ENCODE results near the gene CDK4. TPM values are rescaled to one million over a fixed set of nuclear protein-coding genes. Genes with fewer than 3 reads are reported as not detected.

The CDK4 gene
- total RNA-seq, 4 donors from 2014 or later: 42.8 to 96.9 (median 60.4) TPM

GRCh38 chr12:57720606-57721595, 31.2 kb downstream of the CDK4 start:
- intact Hi-C loops (cut with DNase I): no loop called here
- H3K27me3 ChIP-seq: peaks cover 0 to 7% (median 0%) of the 10 kb centered on the region in 4 donors
- H3K4me3 ChIP-seq: no peak overlapping the region
- H3K4me1 ChIP-seq: peaks cover 2 to 7% (median 6%) of the 10 kb centered on the region in 3 donors
- peaks cover 11 to 65% (median 52%) of the 10 kb centered on the region in 3 donors for H3K36me3 ChIP-seq
- TF ChIP-seq, protein P1, sequence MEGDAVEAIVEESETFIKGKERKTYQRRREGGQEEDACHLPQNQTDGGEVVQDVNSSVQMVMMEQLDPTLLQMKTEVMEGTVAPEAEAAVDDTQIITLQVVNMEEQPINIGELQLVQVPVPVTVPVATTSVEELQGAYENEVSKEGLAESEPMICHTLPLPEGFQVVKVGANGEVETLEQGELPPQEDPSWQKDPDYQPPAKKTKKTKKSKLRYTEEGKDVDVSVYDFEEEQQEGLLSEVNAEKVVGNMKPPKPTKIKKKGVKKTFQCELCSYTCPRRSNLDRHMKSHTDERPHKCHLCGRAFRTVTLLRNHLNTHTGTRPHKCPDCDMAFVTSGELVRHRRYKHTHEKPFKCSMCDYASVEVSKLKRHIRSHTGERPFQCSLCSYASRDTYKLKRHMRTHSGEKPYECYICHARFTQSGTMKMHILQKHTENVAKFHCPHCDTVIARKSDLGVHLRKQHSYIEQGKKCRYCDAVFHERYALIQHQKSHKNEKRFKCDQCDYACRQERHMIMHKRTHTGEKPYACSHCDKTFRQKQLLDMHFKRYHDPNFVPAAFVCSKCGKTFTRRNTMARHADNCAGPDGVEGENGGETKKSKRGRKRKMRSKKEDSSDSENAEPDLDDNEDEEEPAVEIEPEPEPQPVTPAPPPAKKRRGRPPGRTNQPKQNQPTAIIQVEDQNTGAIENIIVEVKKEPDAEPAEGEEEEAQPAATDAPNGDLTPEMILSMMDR (IDR thresholded peaks at IDR 0.05): no peak
- no peak for TF ChIP-seq POLR2A (IDR thresholded peaks at IDR 0.05)
- H3K9me3 ChIP-seq: no peaks in the 10 kb centered on the region
- no peak overlapping the region for H3K27ac ChIP-seq
- DNase-seq: no peak
- WGBS, 2 donors: 34 to 75% methylated on average over 2 to 5 of the region's 11 CpGs

- intact Hi-C loops (cut with DNase I): no loop called here
- no peak overlapping the region for H3K4me3 ChIP-seq
- no peak overlapping the region for H3K27ac ChIP-seq
- 94 to 95% methylated on average over 5 to 12 of the region's 20 CpGs for WGBS, 2 donors
- no peaks in the 10 kb centered on the region for H3K9me3 ChIP-seq
- H3K27me3 ChIP-seq: no peaks in the 10 kb centered on the region
- DNase-seq: no peak
- H3K36me3 ChIP-seq: peaks cover 16 to 74% (median 58%) of the 10 kb centered on the region in 3 donors
- H3K4me1 ChIP-seq: no peaks in the 10 kb centered on the region
- no peak for TF ChIP-seq POLR2A (IDR thresholded peaks at IDR 0.05)
- TF ChIP-seq, protein P1 (IDR thresholded peaks at IDR 0.05): no peak
Observed at GRCh38 chr12:57719777-57720605, 32.1 kb downstream of the CDK4 start.

DNA sequence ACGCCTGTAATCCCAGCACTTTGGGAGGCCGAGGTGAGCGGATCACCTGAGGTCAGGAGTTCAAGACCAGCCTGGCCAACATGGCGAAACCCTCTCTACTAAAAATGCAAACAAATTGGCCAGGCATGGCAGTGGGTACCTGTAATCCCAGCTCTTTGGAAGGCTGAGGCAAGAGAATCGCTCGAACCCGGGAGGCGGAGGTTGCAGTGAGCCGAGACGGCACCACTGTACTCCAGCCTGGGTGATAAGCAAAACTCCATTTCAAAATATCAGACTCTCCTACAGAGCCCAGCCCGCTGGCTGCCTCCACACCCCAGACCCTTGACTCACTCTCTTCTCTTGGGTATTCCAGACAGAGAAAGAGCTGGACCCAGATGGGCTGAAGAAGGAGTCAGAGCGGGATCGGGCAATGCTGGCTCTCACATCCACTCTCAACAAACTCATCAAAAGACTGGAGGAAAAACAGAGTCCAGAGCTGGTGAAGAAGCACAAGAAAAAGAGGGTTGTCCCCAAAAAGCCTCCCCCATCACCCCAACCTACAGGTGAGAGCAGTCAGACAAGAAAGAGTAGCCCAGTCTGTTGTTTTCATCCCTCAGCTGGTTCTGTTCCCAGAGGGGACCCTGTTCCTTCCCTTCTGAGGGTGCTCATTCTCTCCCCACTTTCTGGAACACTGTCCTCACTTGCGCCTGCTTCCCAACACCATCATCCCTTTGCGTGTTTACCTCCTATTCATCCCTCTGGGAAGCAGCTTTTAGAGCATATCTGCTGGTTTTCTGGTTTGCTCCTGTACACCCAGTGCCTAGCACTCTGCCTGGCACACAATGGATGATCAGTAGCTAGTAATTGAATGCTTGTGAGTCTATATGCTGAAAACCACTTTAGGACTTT, 33.2 kb downstream of the CDK4 start:
- intact Hi-C loops (cut with DNase I): no loop called here
- 95 to 100% methylated on average over 8 of the region's 15 CpGs for WGBS, 2 donors

DNA sequence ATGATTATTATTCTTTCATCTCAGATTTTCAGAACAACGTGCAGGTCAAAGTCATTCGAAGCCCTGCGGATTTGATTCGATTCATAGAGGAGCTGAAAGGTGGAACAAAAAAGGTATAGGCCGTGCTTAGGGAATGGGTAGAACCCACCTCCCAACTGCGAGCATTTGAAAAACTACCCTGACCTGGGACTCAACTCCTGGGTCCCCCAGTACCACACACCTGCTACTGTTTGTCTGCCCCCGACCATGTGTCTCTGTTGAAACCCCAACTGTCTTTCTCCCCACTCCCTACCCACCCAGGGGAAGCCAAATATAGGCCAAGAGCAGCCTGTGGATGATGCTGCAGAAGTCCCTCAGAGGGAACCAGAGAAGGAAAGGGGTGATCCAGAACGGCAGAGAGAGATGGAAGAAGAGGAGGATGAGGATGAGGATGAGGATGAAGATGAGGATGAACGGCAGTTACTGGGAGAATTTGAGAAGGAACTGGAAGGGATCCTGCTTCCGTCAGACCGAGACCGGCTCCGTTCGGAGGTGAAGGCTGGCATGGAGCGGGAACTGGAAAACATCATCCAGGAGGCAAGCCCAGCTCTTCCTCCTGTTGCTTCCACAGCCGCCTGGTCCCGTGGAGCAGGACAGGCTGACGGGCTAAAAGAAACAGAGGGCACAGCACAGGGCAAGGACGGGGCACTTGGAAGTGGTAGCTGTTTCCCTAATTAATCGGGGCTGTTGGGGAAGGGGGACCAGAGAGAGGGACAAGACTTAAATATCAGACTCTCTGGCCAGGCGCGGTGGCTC, 34.1 kb downstream of the CDK4 start:
- no peak overlapping the region for H3K4me3 ChIP-seq
- H3K27me3 ChIP-seq: no peaks in the 10 kb centered on the region
- WGBS, 2 donors: 93 to 94% methylated on average over 20 to 21 of the region's 22 CpGs
- H3K9me3 ChIP-seq: no peaks in the 10 kb centered on the region
- H3K27ac ChIP-seq: no peak overlapping the region
- H3K36me3 ChIP-seq: peaks cover 16 to 94% (median 58%) of the 10 kb centered on the region in 3 donors
- intact Hi-C loops (cut with DNase I): no loop called here
- no peak for TF ChIP-seq POLR2A (IDR thresholded peaks at IDR 0.05)
- TF ChIP-seq, protein P1 (IDR thresholded peaks at IDR 0.05): no peak
- no peak for DNase-seq
- H3K4me1 ChIP-seq: no peaks in the 10 kb centered on the region

More for the DNA sequence above, 33.2 kb downstream of the CDK4 start:
- no peaks in the 10 kb centered on the region for H3K27me3 ChIP-seq
- H3K9me3 ChIP-seq: no peaks in the 10 kb centered on the region
- peaks cover 16 to 85% (median 58%) of the 10 kb centered on the region in 3 donors for H3K36me3 ChIP-seq
- no peak overlapping the region for H3K4me3 ChIP-seq
- H3K27ac ChIP-seq: no peak overlapping the region
- no peak for DNase-seq
- H3K4me1 ChIP-seq: no peaks in the 10 kb centered on the region
- no peak for TF ChIP-seq POLR2A (IDR thresholded peaks at IDR 0.05)
- TF ChIP-seq, protein P1 (IDR thresholded peaks at IDR 0.05): no peak

Measured in esophagus squamous epithelium (tissue), 5 donors.